KMS-11 (cell line): ENCODE measurements around the gene E2F6.

Experiments
- H2AFZ ChIP-seq: fragments of 200-600 bp; sonication (generic); 2 replicates; pipeline ENCODE4 v1.6.1; 2016; ENCODE audit warnings: antibody characterized with exemption, mixed run types, low read depth
- H3K27ac ChIP-seq: fragments of 200-600 bp; sonication (generic); 2 replicates; pipeline ENCODE4 v1.6.1; 2016; ENCODE audit warnings: mild to moderate bottlenecking, mixed run types
- H3K27me3 ChIP-seq: fragments of 200-600 bp; sonication (generic); 2 replicates; pipeline ENCODE4 v1.6.1; 2017; ENCODE audit warnings: mild to moderate bottlenecking, low read depth, mixed run types, moderate library complexity; ENCODE audit not compliant: insufficient read depth
- H3K36me3 ChIP-seq: fragments of 200-600 bp; sonication (generic); 2 replicates; pipeline ENCODE4 v1.6.1; 2017; ENCODE audit warnings: mild to moderate bottlenecking, mixed run types; ENCODE audit not compliant: insufficient read depth
- H3K4me1 ChIP-seq: fragments of 200-600 bp; sonication (generic); 2 replicates; pipeline ENCODE4 v1.6.1; 2016; ENCODE audit warnings: mild to moderate bottlenecking, low read depth, mixed run types; ENCODE audit not compliant: poor library complexity, severe bottlenecking
- H3K4me2 ChIP-seq: fragments of 200-600 bp; sonication (generic); 2 replicates; pipeline ENCODE4 v1.7.0; 2016; ENCODE audit warnings: mild to moderate bottlenecking, mixed run types
- H3K4me3 ChIP-seq: fragments of 200-600 bp; sonication (generic); IDR thresholded peaks from 2 replicates; pipeline ENCODE4 v1.6.1; 2017; ENCODE audit warnings: low read depth, low read length, mixed read lengths; ENCODE audit not compliant: insufficient read depth
- H3K79me2 ChIP-seq: fragments of 200-600 bp; sonication (generic); 2 replicates; pipeline ENCODE4 v1.6.1; 2016; ENCODE audit warnings: low read depth, mixed run types; ENCODE audit not compliant: insufficient read depth
- H3K9ac ChIP-seq: fragments of 200-600 bp; sonication (generic); 2 replicates; pipeline ENCODE4 v1.6.1; 2016; ENCODE audit warnings: mild to moderate bottlenecking, mixed run types
- H4K20me1 ChIP-seq: fragments of 200-600 bp; sonication (generic); 2 replicates; pipeline ENCODE4 v1.6.1; 2016; ENCODE audit warnings: mild to moderate bottlenecking, mixed run types; ENCODE audit not compliant: insufficient read depth
- CTCF ChIP-seq: fragments of 200-600 bp; sonication (generic); conservative IDR thresholded peaks from 2 replicates; pipeline ENCODE4 v1.6.1; 2017; ENCODE audit warnings: low read depth, mild to moderate bottlenecking, antibody characterized with exemption, low read length, moderate library complexity, mixed read lengths

E2F6 gene

DNA sequence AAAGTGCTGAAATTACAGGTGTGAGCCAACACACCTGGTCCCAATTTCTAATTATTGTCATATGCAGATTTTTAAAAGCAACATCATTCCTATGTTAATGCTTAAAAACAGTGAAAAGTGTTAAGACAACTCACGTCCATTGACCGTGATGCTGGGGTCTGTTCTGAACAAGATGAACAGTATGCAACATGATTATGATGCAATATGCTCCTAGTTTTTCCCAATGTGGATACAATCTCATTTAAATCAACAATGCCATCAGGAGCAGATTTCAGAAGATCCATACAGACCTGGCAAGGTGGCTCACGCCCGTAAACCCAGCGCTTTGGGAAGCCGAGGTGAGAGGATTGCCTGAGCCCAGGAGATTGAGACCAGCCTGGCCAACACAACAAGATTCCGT lies 31.5 kb downstream of the E2F6 start:
- H3K36me3 ChIP-seq: no peaks in the 10 kb centered on the region
- no peaks in the 10 kb centered on the region for H3K79me2 ChIP-seq
- no peak overlapping the region for H3K9ac ChIP-seq
- no peak overlapping the region for H2AFZ ChIP-seq
- H3K4me1 ChIP-seq: peaks cover 23% of the 10 kb centered on the region
- H3K27ac ChIP-seq: no peak overlapping the region
- no peak overlapping the region for H3K4me3 ChIP-seq
- H3K27me3 ChIP-seq: no peaks in the 10 kb centered on the region
- no peak for TF ChIP-seq CTCF
- no peaks in the 10 kb centered on the region for H4K20me1 ChIP-seq
- no peak overlapping the region for H3K4me2 ChIP-seq

DNA sequence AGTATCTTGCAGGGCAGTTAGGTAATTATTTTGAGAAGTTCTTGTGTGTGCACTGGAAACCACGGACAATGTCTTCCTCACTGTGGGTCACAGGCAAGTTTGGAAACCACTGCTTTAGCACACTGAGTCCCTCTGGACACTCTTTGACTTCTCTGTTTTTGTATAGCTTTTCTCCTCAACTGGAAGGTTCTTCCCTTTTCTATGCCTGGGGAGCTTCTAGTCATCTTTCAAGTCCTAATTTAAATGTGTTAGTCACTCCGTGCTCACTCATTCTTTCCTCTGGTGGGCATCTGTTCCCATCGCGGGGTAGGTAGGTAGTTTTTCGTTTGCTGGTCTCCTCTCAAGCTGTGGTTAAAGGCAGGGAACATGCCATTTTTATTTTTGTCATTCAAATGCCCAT lies 32.1 kb downstream of the E2F6 start:
- H3K4me3 ChIP-seq: no peak overlapping the region
- no peaks in the 10 kb centered on the region for H3K27me3 ChIP-seq
- H3K4me2 ChIP-seq: no peak overlapping the region
- no peak for TF ChIP-seq CTCF
- no peak overlapping the region for H3K9ac ChIP-seq
- H3K4me1 ChIP-seq: peaks cover 23% of the 10 kb centered on the region
- H3K79me2 ChIP-seq: no peaks in the 10 kb centered on the region
- no peak overlapping the region for H3K27ac ChIP-seq
- H2AFZ ChIP-seq: no peak overlapping the region
- no peaks in the 10 kb centered on the region for H4K20me1 ChIP-seq
- no peaks in the 10 kb centered on the region for H3K36me3 ChIP-seq

DNA sequence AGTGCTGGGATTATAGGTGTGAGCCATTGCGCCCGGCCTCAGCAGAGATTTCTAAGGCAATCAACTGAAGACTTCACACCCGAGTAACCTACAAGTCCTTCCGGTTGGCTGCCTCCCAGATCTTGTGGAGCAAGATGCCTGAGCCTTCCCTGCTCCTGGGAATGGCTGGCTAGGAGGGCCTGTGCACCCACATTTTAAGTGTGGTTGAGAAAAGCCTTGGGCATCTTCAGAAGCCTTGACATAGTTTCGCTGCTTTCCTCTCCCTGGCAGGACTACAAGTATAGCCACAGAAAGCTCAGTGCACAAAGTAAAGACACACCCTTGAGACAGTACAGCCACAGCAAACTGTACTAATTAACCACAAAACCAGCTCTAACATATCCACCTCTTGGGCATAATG lies 35.2 kb downstream of the E2F6 start:
- TF ChIP-seq CTCF: no peak
- no peak overlapping the region for H3K4me3 ChIP-seq
- H4K20me1 ChIP-seq: no peaks in the 10 kb centered on the region
- H3K79me2 ChIP-seq: no peaks in the 10 kb centered on the region
- no peaks in the 10 kb centered on the region for H3K27me3 ChIP-seq
- H3K36me3 ChIP-seq: no peaks in the 10 kb centered on the region
- H3K9ac ChIP-seq: no peak overlapping the region
- H2AFZ ChIP-seq: no peak overlapping the region
- peak overlapping the region; percentile 58 for H3K4me2 ChIP-seq
- H3K4me1 ChIP-seq: peaks cover 23% of the 10 kb centered on the region
- H3K27ac ChIP-seq: peak overlapping the region; percentile 57

DNA sequence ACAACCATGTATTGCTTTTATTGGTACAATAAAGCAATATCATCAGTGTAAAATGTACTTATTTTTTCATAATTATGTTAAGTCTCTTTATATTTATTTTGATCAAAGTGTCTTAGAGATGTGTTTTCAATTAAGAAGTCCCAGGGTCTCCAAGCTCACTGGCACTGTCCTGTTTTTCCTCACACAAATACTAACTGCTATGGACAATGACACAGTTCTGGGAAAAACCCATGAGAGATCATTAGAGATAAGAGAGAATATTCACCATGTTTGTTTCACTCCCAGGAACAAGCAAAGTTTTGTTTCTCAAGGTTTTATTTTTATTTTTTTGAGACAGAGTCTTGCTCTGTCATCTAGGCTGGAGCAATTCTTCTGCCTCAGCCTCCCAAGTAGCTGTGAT lies 38.7 kb downstream of the E2F6 start:
- H3K9ac ChIP-seq: no peak overlapping the region
- H4K20me1 ChIP-seq: no peaks in the 10 kb centered on the region
- no peak overlapping the region for H3K27ac ChIP-seq
- H3K4me3 ChIP-seq: no peak overlapping the region
- H3K36me3 ChIP-seq: no peaks in the 10 kb centered on the region
- peaks cover 23% of the 10 kb centered on the region for H3K4me1 ChIP-seq
- no peak overlapping the region for H2AFZ ChIP-seq
- H3K79me2 ChIP-seq: no peaks in the 10 kb centered on the region
- H3K4me2 ChIP-seq: no peak overlapping the region
- no peaks in the 10 kb centered on the region for H3K27me3 ChIP-seq
- TF ChIP-seq CTCF: no peak
